Stimulated activated CD4-positive, alpha-beta T cell treated with anti-CD3 and anti-CD28 coated beads, Interleukin-12 subunit alpha, Interleukin-12 subunit beta, amount 100 ng/mL, for 4 hours (primary cell): ENCODE results near the gene ADGRL2.
"Not testable (repeated sequence)": the region's sequence is repeated elsewhere in the genome, so short reads cannot be mapped to it uniquely, and the experiment has no call there.

Experiments used
- DNase-seq: peaks from one replicate; pipeline ENCODE4 v3.0.0-alpha.2; 2020

Gene ADGRL2

DNA sequence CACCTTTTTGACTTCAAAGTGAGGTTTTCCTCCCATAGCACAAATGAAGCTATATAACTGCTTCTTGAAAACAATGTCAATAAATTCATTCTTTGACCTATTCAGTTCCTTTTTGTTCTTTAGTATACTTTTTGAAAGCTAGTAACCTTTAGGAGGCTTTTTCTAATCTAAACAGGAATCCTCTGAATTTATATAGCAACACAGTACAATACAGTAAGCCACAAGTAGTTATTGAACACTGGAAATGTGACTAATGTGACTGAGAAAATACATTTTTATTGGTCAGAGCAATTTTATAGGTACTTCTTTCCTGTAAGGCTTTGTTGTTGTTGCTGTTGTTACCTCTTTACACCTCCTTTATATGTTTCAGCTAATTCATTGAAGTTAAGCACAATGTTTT lies 49.8 kb downstream of the ADGRL2 start:
- DNase-seq: no peak

DNA sequence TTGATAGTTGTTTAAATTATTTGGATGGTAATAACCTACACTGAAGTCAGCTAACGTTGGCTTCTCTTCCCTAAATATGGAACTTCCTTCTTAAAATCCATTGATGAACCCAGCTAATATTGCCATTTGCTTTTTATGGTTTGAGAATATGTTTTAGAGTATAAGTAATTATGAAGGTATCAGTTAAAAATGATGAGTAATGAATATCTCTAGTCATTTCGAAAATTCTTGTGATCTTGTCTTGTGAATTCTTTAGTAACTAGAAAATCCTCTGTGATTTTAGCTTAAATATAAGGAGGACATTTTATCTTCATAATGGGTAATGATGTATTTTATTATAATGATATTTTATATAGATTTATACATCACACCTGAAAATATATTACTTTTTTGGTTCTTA lies 50.5 kb downstream of the ADGRL2 start:
- no peak for DNase-seq

DNA sequence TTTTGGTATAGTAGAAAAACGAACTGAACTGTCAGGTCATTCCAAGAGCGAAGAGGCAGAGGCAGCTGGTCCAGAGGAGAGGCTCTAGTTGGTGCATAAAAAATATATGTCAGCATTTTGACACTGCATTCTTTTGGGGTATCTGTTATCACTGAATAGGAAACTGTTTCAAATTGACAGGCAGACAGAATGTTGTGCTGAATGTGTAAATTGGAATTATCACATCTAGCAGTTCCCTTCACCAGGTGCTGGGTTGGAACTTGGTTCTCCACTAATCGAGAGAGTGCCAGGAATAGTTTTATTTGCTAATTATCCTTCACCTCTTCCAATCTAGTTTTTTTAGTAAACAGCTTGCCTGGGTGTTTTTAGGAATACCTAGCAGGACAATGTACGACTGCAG lies 52.2 kb downstream of the ADGRL2 start:
- no peak for DNase-seq

DNA sequence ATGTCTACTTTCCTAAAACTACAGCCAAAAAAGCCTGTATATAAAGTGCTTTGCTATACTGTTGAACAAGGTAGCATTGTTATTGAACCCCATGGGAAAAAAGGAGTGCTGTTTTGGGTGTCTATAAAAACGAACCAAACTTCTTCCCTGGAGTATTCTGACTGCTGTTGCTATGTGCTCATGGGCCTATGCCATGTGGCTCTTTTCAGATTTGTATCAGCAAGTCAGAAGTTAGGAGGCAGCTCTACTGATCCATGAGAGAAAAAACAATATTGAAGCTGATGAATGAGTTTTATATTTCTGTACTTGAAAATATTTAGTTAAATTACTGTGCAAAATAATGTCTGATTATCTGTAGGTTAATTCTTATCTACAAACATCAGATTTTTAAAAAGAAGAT lies 66.5 kb downstream of the ADGRL2 start:
- no peak for DNase-seq

DNA sequence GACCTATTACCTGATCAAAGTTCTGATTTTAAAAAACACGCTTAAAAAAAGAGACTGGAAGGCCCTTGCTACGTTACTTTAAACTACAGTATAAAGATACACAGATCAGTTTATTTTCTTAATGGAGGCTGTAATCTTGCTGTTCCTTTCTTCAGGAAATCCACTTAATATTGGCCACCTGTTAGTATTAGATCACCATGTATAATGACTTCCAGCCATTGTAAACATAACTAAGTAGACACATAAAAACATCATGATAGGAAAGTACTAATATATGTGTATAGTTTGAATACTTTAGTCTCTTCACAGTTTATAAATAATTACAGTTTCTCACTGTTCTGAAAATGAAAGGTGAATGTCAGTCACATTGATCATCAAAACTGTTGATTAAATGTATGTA lies 68.6 kb downstream of the ADGRL2 start:
- no peak for DNase-seq

DNA sequence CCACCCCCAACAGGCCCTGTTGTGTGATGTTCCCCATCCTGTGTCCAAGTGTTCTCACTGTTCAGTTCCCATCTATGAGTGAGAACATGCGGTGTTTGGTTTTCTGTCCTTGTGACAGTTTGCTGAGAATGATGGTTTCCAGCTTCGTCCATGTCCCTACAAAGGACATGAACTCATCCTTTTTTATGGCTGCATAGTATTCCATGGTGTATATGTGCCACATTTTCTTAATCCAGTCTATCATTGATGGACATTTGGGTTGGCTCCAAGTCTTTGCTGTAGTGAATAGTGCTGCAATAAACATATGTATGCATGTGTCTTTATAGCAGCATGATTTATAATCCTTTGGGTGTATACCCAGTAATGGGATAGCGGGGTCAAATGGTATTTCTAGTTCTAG lies 70.4 kb downstream of the ADGRL2 start:
- DNase-seq: not testable (repeated sequence)

DNA sequence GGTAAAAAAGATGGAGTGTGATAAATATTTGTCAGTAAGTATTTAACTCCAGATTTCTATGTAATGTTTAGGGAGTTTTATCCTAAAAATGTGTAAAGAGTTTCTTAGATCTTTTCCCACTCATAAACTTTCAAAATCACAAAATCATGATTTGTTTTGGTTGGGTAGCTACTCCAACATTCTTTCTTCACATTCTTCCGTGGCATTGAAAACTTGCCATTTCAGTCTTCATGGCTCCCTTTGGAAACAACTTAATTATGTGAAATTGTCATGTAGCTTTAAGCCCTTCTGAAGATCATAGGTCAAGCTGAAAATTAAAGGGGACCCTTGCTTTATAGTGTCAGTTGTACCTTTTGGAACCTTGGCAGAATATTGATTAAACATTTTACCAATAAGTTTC lies 73.2 kb downstream of the ADGRL2 start:
- DNase-seq: no peak

DNA sequence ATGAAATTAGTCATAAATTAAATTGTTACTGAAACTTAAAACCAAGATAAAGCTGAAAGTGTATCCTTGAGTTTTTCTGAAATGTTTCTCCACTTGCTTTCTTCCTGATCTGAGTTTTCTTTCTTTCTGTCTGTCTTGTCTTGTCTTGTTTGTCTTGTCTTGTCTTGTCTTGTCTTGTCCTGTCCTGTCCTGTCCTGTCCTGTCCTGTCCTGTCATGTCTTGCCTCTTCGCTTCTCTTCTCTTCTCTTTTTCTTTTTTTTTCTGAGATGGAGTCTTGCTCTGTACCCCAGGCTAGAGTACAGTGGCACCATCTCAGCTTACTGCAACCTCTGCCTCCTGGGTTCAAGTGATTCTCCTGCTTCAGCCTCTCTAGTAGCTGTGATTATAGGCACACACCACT lies 73.7 kb downstream of the ADGRL2 start:
- no peak for DNase-seq

GRCh38 chr1:81874940-81875339 lies 74.2 kb downstream of the ADGRL2 start:
- DNase-seq: no peak

GRCh38 chr1:81876901-81877733 lies 76.4 kb downstream of the ADGRL2 start:
- DNase-seq: no peak

DNA sequence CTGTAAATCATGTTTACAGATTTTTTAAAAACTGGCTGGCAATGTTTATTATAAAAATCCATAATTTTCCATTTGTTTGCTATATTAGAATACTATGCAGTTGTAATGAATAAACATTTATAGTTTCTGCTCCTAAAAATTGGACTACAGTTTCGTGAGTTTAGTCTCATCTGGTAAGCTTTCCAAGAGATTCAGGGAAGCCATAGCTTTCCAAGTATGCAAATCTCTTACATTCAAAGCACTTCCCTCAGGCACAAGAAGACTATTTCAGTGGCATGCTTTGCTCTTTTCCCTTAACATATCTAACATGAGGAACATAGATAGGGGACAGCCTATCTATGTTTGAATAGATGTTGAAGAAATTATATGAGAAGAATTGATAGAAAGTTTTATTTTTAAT lies 77.2 kb downstream of the ADGRL2 start:
- DNase-seq: no peak

DNA sequence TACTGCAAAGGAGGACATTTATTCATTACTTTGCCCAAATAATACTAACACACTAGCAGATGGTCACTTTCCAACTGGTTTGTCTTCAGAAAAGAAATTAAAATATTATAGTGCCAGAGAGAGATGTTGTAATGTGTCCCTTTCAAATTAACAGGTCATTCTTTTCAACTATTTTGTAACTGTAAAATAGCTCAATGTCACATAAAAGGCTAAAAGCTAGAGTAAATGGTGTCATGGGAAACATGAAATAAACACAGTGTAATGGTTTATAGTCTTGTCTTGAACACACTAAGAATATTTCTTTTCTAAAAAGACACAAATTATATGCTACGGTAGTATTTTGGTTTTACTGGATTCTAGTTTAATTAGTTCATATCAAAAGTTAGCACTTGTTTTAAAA lies 77.8 kb downstream of the ADGRL2 start:
- no peak for DNase-seq

GRCh38 chr1:81880781-81881180 lies 80.0 kb downstream of the ADGRL2 start:
- DNase-seq: no peak

- no peak for DNase-seq
These were observed 84.6 kb downstream of the ADGRL2 start for GRCh38 chr1:81885291-81885690.

- DNase-seq: not testable (repeated sequence)
These were observed 85.6 kb downstream of the ADGRL2 start for GRCh38 chr1:81886292-81886691.

GRCh38 chr1:81887421-81888144 lies 86.8 kb downstream of the ADGRL2 start:
- DNase-seq: no peak

GRCh38 chr1:81889166-81889565 lies 88.4 kb downstream of the ADGRL2 start:
- DNase-seq: no peak

- no peak for DNase-seq
These were observed 94.1 kb downstream of the ADGRL2 start for GRCh38 chr1:81894867-81895266.

DNA sequence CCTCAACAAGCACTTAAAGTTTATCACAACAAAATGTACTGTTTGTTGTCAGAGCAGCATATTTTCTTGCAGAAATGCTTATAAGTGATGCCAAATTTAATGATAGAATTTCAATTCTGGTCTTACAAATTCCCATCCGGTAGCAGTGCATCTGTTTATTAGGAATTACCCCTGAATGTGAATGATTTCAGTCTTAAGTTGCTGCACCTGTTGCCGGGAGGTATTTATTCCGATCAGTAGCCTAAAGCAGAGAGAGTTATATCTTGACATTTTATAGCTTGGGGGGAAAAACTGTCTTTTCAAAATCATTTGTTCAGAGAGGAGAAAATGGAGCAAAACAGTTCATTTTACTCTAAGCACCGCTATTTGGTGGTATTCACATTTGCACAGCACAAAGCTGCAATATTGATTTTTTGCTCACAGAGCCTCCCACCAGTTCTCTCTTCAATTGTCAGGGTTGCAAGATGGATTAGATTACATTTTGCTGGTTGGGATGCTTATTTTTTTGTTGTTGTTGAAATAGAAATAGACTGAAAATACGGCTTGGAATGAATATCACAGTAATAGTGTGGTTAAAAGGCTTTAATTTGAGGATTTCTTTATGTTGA lies 98.6 kb downstream of the ADGRL2 start:
- no peak for DNase-seq

GRCh38 chr1:81907575-81907974 lies 106.8 kb downstream of the ADGRL2 start:
- no peak for DNase-seq

- DNase-seq: no peak
These were observed 111.6 kb downstream of the ADGRL2 start for GRCh38 chr1:81912383-81912782.

- DNase-seq: no peak
These were observed 115.2 kb downstream of the ADGRL2 start for GRCh38 chr1:81915937-81916336.

- DNase-seq: no peak
These were observed 119.6 kb downstream of the ADGRL2 start for GRCh38 chr1:81920245-81920740.

- DNase-seq: no peak
These were observed 120.2 kb downstream of the ADGRL2 start for GRCh38 chr1:81920886-81921285.
